ENCODE measurements around the gene RAB17.

GRCh38 chr2:237534380-237534779 is 56.2 kb downstream of the RAB17 start:
- TF ChIP-seq POU6F1 (CRISPR knock-in tag; IDR thresholded peaks at IDR 0.05; ENCODE audit: borderline replicate concordance, low read depth) (no peak), ZFP30 (CRISPR knock-in tag; IDR thresholded peaks at IDR 0.05) (no peak), ZNF8 (CRISPR knock-in tag; IDR thresholded peaks at IDR 0.05) (no peak), CSRNP3 (CRISPR knock-in tag; IDR thresholded peaks at IDR 0.05) (no peak), BACH2 (CRISPR knock-in tag; IDR thresholded peaks at IDR 0.05; ENCODE audit: borderline replicate concordance) (no peak), TSHZ2 (CRISPR knock-in tag; IDR thresholded peaks at IDR 0.05) (no peak)

Measured in SK-N-SH treated with all-trans-retinoic acid at 6 μM for 48 hours (cell line).